ENCODE measurements around the gene GLCE.

- no peak for TF ChIP-seq CTCF (IDR thresholded peaks at IDR 0.05; ENCODE audit: low read length)
- TF ChIP-seq EZH2 (IDR thresholded peaks at IDR 0.05; ENCODE audit: borderline replicate concordance, low read length), result no peak
Measured at GRCh38 chr15:69135499-69135898, 24.9 kb upstream of the GLCE start.
